ENCODE results near the gene TBX6. TPM values are rescaled to one million over a fixed set of nuclear protein-coding genes. Genes with fewer than 3 reads are reported as not detected.
A peak's percentile ranks its signal among the peaks of the same experiment; 100 is the strongest.

The TBX6 gene
- total and polyA plus RNA-seq, 11 donors = 0.26 to 0.95 (median 0.72) TPM; not detected in 1

- Histone ChIP-seq H3K9me3 (peaks cover 0 to 31% (median 12%) of the 10 kb centered on the region in 12 donors), H3K27me3 (no peaks in the 10 kb centered on the region), H3K4me3 (peak within 1 kb of the TSS; percentile 28 to 96 (median 77)), H3K36me3 (peaks cover 0 to 25% (median 14%) of the 10 kb centered on the region in 9 donors), H3K4me1 (peaks cover 4 to 46% (median 34%) of the 10 kb centered on the region in 12 donors), H3K27ac (peak within 1 kb of the TSS; percentile 82 to 98 (median 94))
- DNase-seq = peak; percentile 94 to 98 (median 96)
- WGBS, 4 donors = 9 to 21% (median 12%) methylated on average over 31 to 77 of the region's 77 CpGs
- ATAC-seq = peak; percentile 62 to 79 (median 75)
- intact Hi-C loops (cut with DNase I) = loop anchor here in 4 of 10 donors (1.0 to 10.0 kb wide), 5 partner anchors 27 to 319 kb away; partner anchors contain the start of genes CD2BP2 (in 1 of the 4), MAPK3 (in 1 of the 4), TLCD3B (in 1 of the 4) and ZNF771 (in 1 of the 4)
- TF ChIP-seq CTCF (IDR thresholded peaks at IDR 0.05) = no peak
- peak; percentile 71 to 84 for TF ChIP-seq POLR2A (IDR thresholded peaks at IDR 0.05)
Measured at GRCh38 chr16:30096105-30096861, 4.6 kb upstream of the TBX6 start, which contains the start of gene YPEL3. Gene YPEL3 (minus strand): TSS chr16:30096213. CDS start chr16:30095482, 731 bp downstream.

GRCh38 chr16:30095166-30096078 is 3.7 kb upstream of the TBX6 start:
- Histone ChIP-seq H3K9me3 (peaks cover 0 to 31% (median 12%) of the 10 kb centered on the region in 12 donors), H3K4me3 (peak overlapping the region; percentile 28 to 96 (median 77)), H3K36me3 (peaks cover 0 to 25% (median 14%) of the 10 kb centered on the region in 9 donors), H3K4me1 (peaks cover 4 to 54% (median 41%) of the 10 kb centered on the region in 12 donors), H3K27ac (peak overlapping the region; percentile 82 to 98 (median 94)), H3K27me3 (no peaks in the 10 kb centered on the region)
- 4 to 21% (median 15%) methylated on average over 12 to 47 of the region's 47 CpGs for WGBS, 4 donors
- intact Hi-C loops (cut with DNase I) = loop anchor here in 5 of 10 donors (1.0 to 10.0 kb wide), 6 partner anchors 27 to 319 kb away; partner anchors contain the start of genes MAPK3 (in 2 of the 5), CD2BP2 (in 1 of the 5), TLCD3B (in 1 of the 5) and ZNF771 (in 1 of the 5)
- no peak for TF ChIP-seq CTCF (IDR thresholded peaks at IDR 0.05)
- no peak for TF ChIP-seq POLR2A (IDR thresholded peaks at IDR 0.05)
- DNase-seq (peak in 3 of 5 donors; percentile 37 to 64 (median 45)), ATAC-seq (no peak)

- H3K4me1 ChIP-seq = peaks cover 4 to 62% (median 42%) of the 10 kb centered on the region in 12 donors
- peak in 2 of 5 donors; percentile 49 to 66 for DNase-seq
- H3K27me3 ChIP-seq = no peaks in the 10 kb centered on the region
- TF ChIP-seq CTCF (IDR thresholded peaks at IDR 0.05) (no peak), POLR2A (IDR thresholded peaks at IDR 0.05) (no peak)
- peak overlapping the region; percentile 28 to 96 (median 77) for H3K4me3 ChIP-seq
- WGBS, 4 donors = 68 to 83% (median 77%) methylated on average over 9 to 11 of the region's 11 CpGs
- no peak for ATAC-seq
- peak overlapping the region; percentile 82 to 98 (median 94) for H3K27ac ChIP-seq
- H3K9me3 ChIP-seq = peaks cover 0 to 31% (median 12%) of the 10 kb centered on the region in 12 donors
- intact Hi-C loops (cut with DNase I) = loop anchor here in 6 of 10 donors (2.0 to 10.0 kb wide), 6 partner anchors 28 to 320 kb away; partner anchors contain the start of genes ZNF771 (in 2 of the 6), CD2BP2 (in 1 of the 6), MAPK3 (in 1 of the 6) and TLCD3B (in 1 of the 6)
- peaks cover 0 to 25% (median 14%) of the 10 kb centered on the region in 9 donors for H3K36me3 ChIP-seq
Measured at GRCh38 chr16:30094541-30095165, 2.9 kb upstream of the TBX6 start.

Data from heart left ventricle (tissue), 16 donors.